PC-9 (cell line): Measurements from ENCODE around the gene C3orf20. TPM values are rescaled to one million over a fixed set of nuclear protein-coding genes. Genes with fewer than 3 reads are reported as not detected.

ENCODE experiments used
- BruUV-seq: library from RNA; stranded (reverse); fragments of 400-500 nt; replicated peaks from 2 replicates; lab custom pipeline; 2021; lab: Mats Ljungman, UMichigan
- CTCF ChIA-PET: fragments of 300-600 bp; sonication (Branson Sonifier 250); formaldehyde crosslinking; loops from one replicate; lab custom pipeline; 2022; ENCODE audit warnings: antibody characterized with exemption; lab: Charles Lee
- POLR2A ChIA-PET: fragments of 300-600 bp; sonication (Branson Sonifier 250); formaldehyde crosslinking; loops from one replicate; lab custom pipeline; 2022; ENCODE audit warnings: antibody characterized with exemption; ENCODE audit not compliant: unreplicated experiment; lab: Charles Lee
- DNase-seq, 2 experiments: peaks; one replicate each; pipeline versions ENCODE4 v3.0.0 to v3.0.0-alpha.2; 2015 to 2022; ENCODE audit warnings: mixed read lengths in 1 of 2
- H2AFZ ChIP-seq: fragments of 200-600 bp; sonication (generic); 2 replicates; pipeline ENCODE4 v1.8.1; 2017; ENCODE audit warnings: antibody characterized with exemption
- H3F3A ChIP-seq: fragments of 200-600 bp; sonication (generic); 2 replicates; pipeline ENCODE4 v1.8.1; 2017; ENCODE audit warnings: antibody characterized with exemption, mild to moderate bottlenecking, low read depth; ENCODE audit not compliant: insufficient read depth
- H3K27ac ChIP-seq: fragments of 200-600 bp; sonication (generic); 2 replicates; pipeline ENCODE4 v1.6.1; 2016; ENCODE audit warnings: mixed run types
- H3K27me3 ChIP-seq: fragments of 200-600 bp; sonication (generic); 2 replicates; pipeline ENCODE4 v1.6.1; 2016; ENCODE audit warnings: low read depth, mixed run types; ENCODE audit not compliant: insufficient read depth
- H3K36me3 ChIP-seq: fragments of 200-600 bp; sonication (generic); 2 replicates; pipeline ENCODE4 v1.6.1; 2016; ENCODE audit warnings: low read depth, mixed run types
- H3K4me1 ChIP-seq: fragments of 200-600 bp; sonication (generic); replicated peaks from 2 replicates; pipeline ENCODE4 v1.6.1; 2016; ENCODE audit warnings: mixed run types; ENCODE audit not compliant: insufficient read depth
- H3K4me2 ChIP-seq: fragments of 200-600 bp; sonication (generic); 2 replicates; pipeline ENCODE4 v1.6.1; 2017; ENCODE audit warnings: mixed run types
- H3K4me3 ChIP-seq: fragments of 200-600 bp; sonication (generic); 2 replicates; pipeline ENCODE4 v1.6.1; 2016; ENCODE audit warnings: mixed run types
- H3K79me2 ChIP-seq: fragments of 200-600 bp; sonication (generic); 2 replicates; pipeline ENCODE4 v1.6.1; 2017; ENCODE audit warnings: low read depth, mixed run types
- H3K9me2 ChIP-seq: fragments of 200-600 bp; sonication (generic); 2 replicates; pipeline ENCODE4 v1.8.1; 2017; ENCODE audit warnings: mild to moderate bottlenecking; ENCODE audit not compliant: insufficient read depth
- H3K9me3 ChIP-seq: fragments of 200-600 bp; sonication (generic); 2 replicates; pipeline ENCODE4 v1.8.1; 2016; ENCODE audit warnings: low read depth; ENCODE audit not compliant: insufficient read depth
- H4K20me1 ChIP-seq: fragments of 200-600 bp; sonication (generic); 2 replicates; pipeline ENCODE4 v1.8.1; 2017; ENCODE audit not compliant: insufficient read depth
- EZH2 ChIP-seq: fragments of 200-600 bp; sonication (generic); IDR thresholded peaks from 2 replicates; pipeline ENCODE4 v1.8.0; 2017; ENCODE audit warnings: antibody characterized with exemption, low read depth
- intact Hi-C: fragments of 100-400 bp; cut with micrococcal nuclease; formaldehyde crosslinking; loops from one replicate; pipeline ENCODE4 v1.10.0; 2022; ENCODE audit not compliant: unreplicated experiment
- total RNA-seq: library from RNA; stranded (reverse); gene quantifications from 2 replicates; pipeline ENCODE4 v1.2.3, GENCODE V29; 2021
- TF ChIP-seq, protein P1 (sequence below): fragments of 200-600 bp; sonication (generic); conservative IDR thresholded peaks from 2 replicates; pipeline ENCODE4 v1.6.1; 2017; ENCODE audit warnings: mixed run types, antibody characterized with exemption, mild to moderate bottlenecking, moderate library complexity

Gene C3orf20
- total RNA-seq, 1 experiment from 2014 or later: not detected

DNA sequence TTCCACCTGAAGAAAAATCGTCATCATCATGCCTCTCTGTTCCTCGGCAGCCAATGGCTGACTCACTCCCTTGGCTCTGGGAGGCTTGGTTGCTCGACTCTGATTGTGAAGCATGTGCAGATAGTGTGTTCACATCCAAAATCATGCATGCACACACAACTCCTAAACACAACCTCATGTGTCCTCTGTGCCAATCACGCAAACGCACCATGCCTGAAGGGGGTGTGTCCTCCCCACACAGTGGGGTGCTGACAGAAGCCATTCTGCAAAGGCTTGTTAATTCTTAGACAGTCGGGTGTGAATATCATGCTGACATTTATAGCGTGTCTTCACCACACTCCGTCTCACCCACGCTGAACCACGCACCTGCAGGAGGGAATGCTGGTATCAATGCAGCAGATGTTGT is 34.8 kb upstream of the C3orf20 start:
- no peaks in the 10 kb centered on the region for H3K9me2 ChIP-seq
- BruUV-seq: no TSS peak
- intact Hi-C loops: no loop called here

DNA sequence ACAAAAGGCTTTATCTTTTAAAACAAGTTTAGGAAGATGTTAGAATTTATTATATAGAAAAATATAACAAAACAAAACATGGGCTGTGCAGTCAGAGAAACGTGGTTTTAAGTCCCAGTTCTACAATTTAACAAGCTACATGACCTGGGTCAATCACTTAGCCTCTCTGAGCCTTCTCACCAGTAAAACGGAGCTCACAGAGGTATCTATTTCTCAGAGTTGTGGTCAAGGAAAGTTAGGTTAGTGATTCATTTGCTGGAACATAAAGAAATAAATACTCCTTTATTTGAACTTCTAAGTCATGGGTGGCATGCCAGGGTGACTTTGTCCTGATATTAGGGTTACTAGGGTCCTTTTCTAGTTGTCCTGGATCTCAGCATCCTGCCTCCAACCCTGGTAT is 34.2 kb upstream of the C3orf20 start:
- H3F3A ChIP-seq: no peaks in the 10 kb centered on the region
- peaks cover 52% of the 10 kb centered on the region; the same call in 1 of the 2 replicates for H3K27me3 ChIP-seq
- intact Hi-C loops: no loop called here
- no peaks in the 10 kb centered on the region for H3K4me1 ChIP-seq
- H3K9me3 ChIP-seq: no peaks in the 10 kb centered on the region
- no peak overlapping the region for H3K27ac ChIP-seq
- no TSS peak for BruUV-seq
- CTCF ChIA-PET: interaction anchor here (0.6 kb wide), 1 partner anchor 431 kb away, joined by 4 read pairs; no protein-coding TSS in a partner anchor
- no peak for TF ChIP-seq EZH2
- TF ChIP-seq, protein P1, sequence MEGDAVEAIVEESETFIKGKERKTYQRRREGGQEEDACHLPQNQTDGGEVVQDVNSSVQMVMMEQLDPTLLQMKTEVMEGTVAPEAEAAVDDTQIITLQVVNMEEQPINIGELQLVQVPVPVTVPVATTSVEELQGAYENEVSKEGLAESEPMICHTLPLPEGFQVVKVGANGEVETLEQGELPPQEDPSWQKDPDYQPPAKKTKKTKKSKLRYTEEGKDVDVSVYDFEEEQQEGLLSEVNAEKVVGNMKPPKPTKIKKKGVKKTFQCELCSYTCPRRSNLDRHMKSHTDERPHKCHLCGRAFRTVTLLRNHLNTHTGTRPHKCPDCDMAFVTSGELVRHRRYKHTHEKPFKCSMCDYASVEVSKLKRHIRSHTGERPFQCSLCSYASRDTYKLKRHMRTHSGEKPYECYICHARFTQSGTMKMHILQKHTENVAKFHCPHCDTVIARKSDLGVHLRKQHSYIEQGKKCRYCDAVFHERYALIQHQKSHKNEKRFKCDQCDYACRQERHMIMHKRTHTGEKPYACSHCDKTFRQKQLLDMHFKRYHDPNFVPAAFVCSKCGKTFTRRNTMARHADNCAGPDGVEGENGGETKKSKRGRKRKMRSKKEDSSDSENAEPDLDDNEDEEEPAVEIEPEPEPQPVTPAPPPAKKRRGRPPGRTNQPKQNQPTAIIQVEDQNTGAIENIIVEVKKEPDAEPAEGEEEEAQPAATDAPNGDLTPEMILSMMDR: no peak
- no peaks in the 10 kb centered on the region for H3K79me2 ChIP-seq
- no peaks in the 10 kb centered on the region for H3K36me3 ChIP-seq
- no peak overlapping the region for H3K4me2 ChIP-seq
- POLR2A ChIA-PET: no interaction called here
- no peaks in the 10 kb centered on the region for H3K9me2 ChIP-seq
- no peak overlapping the region for H3K4me3 ChIP-seq
- DNase-seq: no peak
- H4K20me1 ChIP-seq: no peaks in the 10 kb centered on the region
- no peak overlapping the region for H2AFZ ChIP-seq

More for the DNA sequence above, 34.8 kb upstream of the C3orf20 start:
- Histone ChIP-seq H3K27me3 (peaks cover 50% of the 10 kb centered on the region; the same call in 1 of the 2 replicates), H3F3A (no peaks in the 10 kb centered on the region), H3K79me2 (no peaks in the 10 kb centered on the region), H3K27ac (no peak overlapping the region), H4K20me1 (no peaks in the 10 kb centered on the region), H3K4me3 (no peak overlapping the region), H2AFZ (no peak overlapping the region), H3K4me2 (no peak overlapping the region), H3K9me3 (no peaks in the 10 kb centered on the region), H3K36me3 (no peaks in the 10 kb centered on the region), H3K4me1 (0 out of 2 replicates have a peak, but pooled peaks cover under 1% of the 10 kb centered on the region)
- DNase-seq: no peak
- ChIA-PET CTCF (no interaction called here), POLR2A (no interaction called here)
- no peak for TF ChIP-seq EZH2
- TF ChIP-seq, protein P1: no peak

DNA sequence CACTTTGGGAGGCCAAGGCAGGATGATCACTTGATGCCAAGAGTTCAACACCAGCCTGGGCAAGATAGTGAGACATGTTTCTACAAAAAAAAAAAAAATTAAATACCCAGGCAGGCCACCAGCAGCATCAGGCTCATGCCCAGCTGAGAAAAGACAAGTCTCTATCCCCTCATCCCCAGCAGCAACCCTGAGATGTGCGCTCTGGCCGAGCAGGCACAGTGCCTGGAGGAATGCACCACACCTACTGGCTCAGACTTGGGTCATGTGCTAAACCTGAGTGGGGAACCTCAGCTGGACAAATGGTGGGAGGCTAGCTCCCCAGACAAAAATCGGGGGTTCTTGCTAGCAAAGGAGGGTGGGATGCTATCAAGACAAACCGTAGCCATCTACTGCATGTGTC is 33.6 kb upstream of the C3orf20 start:
- no peaks in the 10 kb centered on the region for H4K20me1 ChIP-seq
- H3K79me2 ChIP-seq: no peaks in the 10 kb centered on the region
- no TSS peak for BruUV-seq
- intact Hi-C loops: no loop called here
- no peaks in the 10 kb centered on the region for H3F3A ChIP-seq
- no peak overlapping the region for H3K4me3 ChIP-seq
- CTCF ChIA-PET: interaction anchor here (0.6 kb wide), 1 partner anchor 432 kb away, joined by 4 read pairs; no protein-coding TSS in a partner anchor
- no peaks in the 10 kb centered on the region for H3K9me3 ChIP-seq
- H3K27me3 ChIP-seq: peaks cover 46% of the 10 kb centered on the region; the same call in 1 of the 2 replicates
- POLR2A ChIA-PET: no interaction called here
- no peak overlapping the region for H2AFZ ChIP-seq
- DNase-seq: no peak
- no peak overlapping the region for H3K4me2 ChIP-seq
- no peaks in the 10 kb centered on the region for H3K4me1 ChIP-seq
- TF ChIP-seq, protein P1: no peak
- no peak for TF ChIP-seq EZH2
- H3K36me3 ChIP-seq: no peaks in the 10 kb centered on the region
- H3K27ac ChIP-seq: no peak overlapping the region
- H3K9me2 ChIP-seq: no peaks in the 10 kb centered on the region
